ENCODE measurements around the gene USP19. TPM values are rescaled to one million over a fixed set of nuclear protein-coding genes. Genes with fewer than 3 reads are reported as not detected.

Gene USP19
- total RNA-seq, 1 donor from 2014 or later: 75.3 TPM

DNA sequence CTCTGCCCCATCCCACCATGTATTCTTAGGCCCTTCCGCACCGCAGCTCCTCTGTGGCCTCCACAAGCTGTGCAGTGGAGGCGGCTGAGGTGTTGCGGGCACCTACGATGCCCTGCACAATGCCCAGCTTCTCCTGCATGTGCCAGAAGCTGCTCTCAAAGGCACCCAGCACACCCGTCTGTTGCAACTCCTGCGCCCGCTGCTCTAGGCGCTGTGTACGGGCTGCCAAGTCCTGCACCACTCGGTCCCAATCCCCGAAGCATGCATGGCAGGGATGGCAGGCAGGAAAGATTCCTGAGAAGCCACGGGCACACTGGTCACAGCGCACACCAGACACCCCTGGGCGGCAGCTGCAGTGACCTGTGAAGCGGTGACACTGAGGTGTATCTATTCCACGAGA lies 3.1 kb upstream of the USP19 start:
- POLR2A ChIA-PET: interaction anchor here (2.1 kb wide), 1 partner anchor 30 kb away, joined by 5 read pairs; the partner anchor contains the start of gene QRICH1
- ATAC-seq (ENCODE audit: low read depth) (no peak), DNase-seq (no peak)
- H3K27ac Mint-ChIP-seq: no peak overlapping the region
- CTCF ChIA-PET: interaction anchor here (0.5 kb wide), 1 partner anchor 214 kb away, joined by 4 read pairs; no protein-coding TSS in a partner anchor
- H3K27me3 Mint-ChIP-seq: peaks cover under 1% of the 10 kb centered on the region
- H3K9me3 Mint-ChIP-seq: no peaks in the 10 kb centered on the region
- H3K36me3 Mint-ChIP-seq (ENCODE audit: low read depth): peaks cover 6% of the 10 kb centered on the region
- H3K4me1 Mint-ChIP-seq: peaks cover 17% of the 10 kb centered on the region
- intact Hi-C loops (cut with micrococcal nuclease): no loop called here
- TF ChIP-seq, protein P1, sequence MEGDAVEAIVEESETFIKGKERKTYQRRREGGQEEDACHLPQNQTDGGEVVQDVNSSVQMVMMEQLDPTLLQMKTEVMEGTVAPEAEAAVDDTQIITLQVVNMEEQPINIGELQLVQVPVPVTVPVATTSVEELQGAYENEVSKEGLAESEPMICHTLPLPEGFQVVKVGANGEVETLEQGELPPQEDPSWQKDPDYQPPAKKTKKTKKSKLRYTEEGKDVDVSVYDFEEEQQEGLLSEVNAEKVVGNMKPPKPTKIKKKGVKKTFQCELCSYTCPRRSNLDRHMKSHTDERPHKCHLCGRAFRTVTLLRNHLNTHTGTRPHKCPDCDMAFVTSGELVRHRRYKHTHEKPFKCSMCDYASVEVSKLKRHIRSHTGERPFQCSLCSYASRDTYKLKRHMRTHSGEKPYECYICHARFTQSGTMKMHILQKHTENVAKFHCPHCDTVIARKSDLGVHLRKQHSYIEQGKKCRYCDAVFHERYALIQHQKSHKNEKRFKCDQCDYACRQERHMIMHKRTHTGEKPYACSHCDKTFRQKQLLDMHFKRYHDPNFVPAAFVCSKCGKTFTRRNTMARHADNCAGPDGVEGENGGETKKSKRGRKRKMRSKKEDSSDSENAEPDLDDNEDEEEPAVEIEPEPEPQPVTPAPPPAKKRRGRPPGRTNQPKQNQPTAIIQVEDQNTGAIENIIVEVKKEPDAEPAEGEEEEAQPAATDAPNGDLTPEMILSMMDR (IDR thresholded peaks at IDR 0.05): no peak
- H3K4me3 Mint-ChIP-seq: no peak overlapping the region

DNA sequence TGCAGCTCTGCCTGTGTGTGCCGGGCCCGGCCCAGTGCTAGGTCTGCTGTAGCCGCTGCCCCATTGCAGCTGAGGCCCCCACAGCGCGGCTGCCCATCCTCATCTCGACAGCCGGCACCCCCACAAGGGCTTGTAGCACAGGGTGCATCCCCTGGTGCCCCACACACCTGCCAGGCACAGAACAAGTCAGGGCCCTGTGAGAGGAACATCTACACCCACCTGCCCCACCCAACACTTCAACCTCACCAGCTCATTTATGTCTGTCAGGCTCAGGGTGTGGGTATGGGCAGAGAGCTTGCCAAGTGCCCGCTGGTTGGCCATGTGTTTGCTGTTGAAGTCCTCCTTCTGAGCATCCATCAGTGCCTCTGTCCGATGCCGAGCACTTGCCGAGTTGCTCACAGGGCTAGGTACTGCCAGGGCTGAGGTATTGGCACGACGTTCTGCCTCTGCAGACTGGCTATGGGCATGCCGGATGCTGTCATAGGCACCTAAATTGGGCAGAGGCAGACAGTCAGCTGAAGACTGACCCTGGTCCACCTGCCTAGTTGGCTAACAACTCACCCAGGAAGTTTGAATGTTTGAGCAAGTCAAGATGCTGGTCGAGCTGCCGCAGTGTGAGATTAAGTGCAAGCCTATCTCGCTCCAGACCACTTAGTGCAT lies 2.4 kb upstream of the USP19 start:
- TF ChIP-seq, protein P1 (IDR thresholded peaks at IDR 0.05): no peak
- POLR2A ChIA-PET: interaction anchor here (2.1 kb wide), 1 partner anchor 30 kb away, joined by 5 read pairs; the partner anchor contains the start of gene QRICH1
- Mint-ChIP-seq H3K4me1 (peaks cover 17% of the 10 kb centered on the region), H3K27ac (no peak overlapping the region), H3K9me3 (no peaks in the 10 kb centered on the region), H3K4me3 (no peak overlapping the region), H3K36me3 (ENCODE audit: low read depth) (peaks cover 10% of the 10 kb centered on the region), H3K27me3 (no peaks in the 10 kb centered on the region)
- CTCF ChIA-PET: no interaction called here
- no peak for ATAC-seq (ENCODE audit: low read depth)
- no peak for DNase-seq
- intact Hi-C loops (cut with micrococcal nuclease): no loop called here

DNA sequence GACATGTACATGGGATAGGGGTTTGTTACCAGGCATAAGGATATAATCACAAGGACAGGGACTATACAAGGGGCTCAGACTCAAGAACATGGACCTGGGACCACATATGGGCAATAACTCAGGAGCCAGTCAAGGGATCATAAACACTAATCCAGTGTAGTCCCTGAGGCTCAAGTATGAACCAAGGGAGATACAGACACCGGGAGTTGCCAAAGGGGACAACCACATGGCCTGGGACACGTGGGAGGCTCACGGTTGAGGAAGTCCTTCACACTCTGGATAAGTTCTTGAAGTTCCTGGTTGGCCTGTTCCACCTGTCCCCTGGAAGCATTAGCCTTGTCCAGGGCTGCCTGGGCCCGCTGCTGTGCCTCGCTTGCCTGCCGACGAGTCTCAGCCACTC lies 1.8 kb upstream of the USP19 start:
- CTCF ChIA-PET: no interaction called here
- Mint-ChIP-seq H3K4me3 (peak overlapping the region; percentile 84), H3K27ac (peak overlapping the region; percentile 41), H3K4me1 (peaks cover 17% of the 10 kb centered on the region), H3K9me3 (no peaks in the 10 kb centered on the region), H3K36me3 (ENCODE audit: low read depth) (peaks cover 15% of the 10 kb centered on the region), H3K27me3 (no peaks in the 10 kb centered on the region)
- POLR2A ChIA-PET: interaction anchor here (2.1 kb wide), 1 partner anchor 29 kb away, joined by 5 read pairs; the partner anchor contains the start of gene QRICH1
- DNase-seq: no peak
- intact Hi-C loops (cut with micrococcal nuclease): no loop called here
- TF ChIP-seq, protein P1 (IDR thresholded peaks at IDR 0.05): no peak
- no peak for ATAC-seq (ENCODE audit: low read depth)

DNA sequence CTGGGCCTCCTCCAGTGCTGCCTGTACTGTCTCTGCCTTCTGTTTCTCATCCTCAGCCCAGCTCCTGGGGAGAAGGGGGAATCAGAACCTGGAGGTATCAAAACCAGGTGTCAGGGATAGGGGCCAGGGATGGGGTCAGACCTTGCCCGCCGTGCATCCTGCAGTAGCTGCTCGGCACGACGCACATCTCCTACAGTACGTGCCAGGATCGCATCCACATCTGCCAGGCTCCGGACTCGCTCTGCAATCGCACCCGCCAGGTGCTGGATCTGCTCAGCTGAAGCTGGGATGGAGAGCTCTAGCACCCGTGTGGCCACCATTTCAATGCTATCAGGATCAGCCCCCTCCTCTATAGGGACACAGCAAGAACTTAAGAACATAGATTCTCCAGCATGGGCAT lies 1.4 kb upstream of the USP19 start:
- DNase-seq: no peak
- Mint-ChIP-seq H3K4me3 (peak overlapping the region; percentile 84), H3K4me1 (peaks cover 17% of the 10 kb centered on the region), H3K36me3 (ENCODE audit: low read depth) (peaks cover 18% of the 10 kb centered on the region), H3K9me3 (no peaks in the 10 kb centered on the region), H3K27ac (peak overlapping the region; percentile 41), H3K27me3 (no peaks in the 10 kb centered on the region)
- CTCF ChIA-PET: no interaction called here
- POLR2A ChIA-PET: interaction anchor here (1.4 to 3.3 kb wide), 3 partner anchors 29 to 115 kb away, joined by 3 to 76 read pairs (median 10); partner anchors contain the start of genes QRICH1 and WDR6
- intact Hi-C loops (cut with micrococcal nuclease): no loop called here
- TF ChIP-seq, protein P1 (IDR thresholded peaks at IDR 0.05): no peak
- ATAC-seq (ENCODE audit: low read depth): no peak

DNA sequence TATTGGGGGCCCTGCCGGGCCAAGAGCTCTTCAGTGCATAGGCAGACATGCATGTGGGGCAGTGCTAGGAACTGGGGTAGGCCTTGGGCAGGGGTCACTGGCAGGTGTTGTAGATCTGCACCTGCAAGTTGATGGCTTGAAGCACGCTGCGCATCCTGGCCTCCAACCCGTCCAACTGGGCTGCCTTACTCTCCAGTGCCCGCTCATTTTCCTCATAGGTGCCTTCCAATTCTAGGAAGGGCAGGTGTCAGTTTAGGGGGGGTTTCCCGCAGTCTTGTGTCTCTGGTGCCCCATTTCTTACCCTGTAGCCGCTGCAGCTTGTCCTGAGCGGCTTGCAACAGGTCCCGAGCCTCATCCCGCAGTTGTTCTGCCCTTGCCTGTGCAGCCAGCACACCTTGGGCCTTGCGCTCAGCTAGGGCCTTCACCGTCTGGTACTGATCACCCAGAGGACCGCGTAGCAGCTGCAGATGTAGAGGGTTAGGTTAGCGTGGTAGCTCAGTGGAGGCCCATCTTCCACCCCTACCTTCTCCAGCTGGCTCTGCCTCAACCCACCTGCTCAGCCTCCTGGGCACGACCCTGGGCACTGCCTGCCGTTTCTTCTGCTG lies 611 bp upstream of the USP19 start:
- ATAC-seq (ENCODE audit: low read depth): no peak
- ChIA-PET POLR2A (interaction anchor here (0.6 to 3.3 kb wide), 19 partner anchors 12 to 819 kb away, joined by 3 to 76 read pairs (median 6); partner anchors contain the start of genes ARIH2, DAG1, IMPDH2 and KLHDC8B), CTCF (interaction anchor here (0.7 to 1.2 kb wide), 3 partner anchors 27 to 133 kb away, joined by 3 to 4 read pairs (median 3); no protein-coding TSS in a partner anchor)
- DNase-seq: no peak
- Mint-ChIP-seq H3K27ac (peak overlapping the region; percentile 79), H3K27me3 (no peaks in the 10 kb centered on the region), H3K36me3 (ENCODE audit: low read depth) (peaks cover 23% of the 10 kb centered on the region), H3K4me3 (peak overlapping the region; percentile 84), H3K4me1 (peaks cover 17% of the 10 kb centered on the region), H3K9me3 (no peaks in the 10 kb centered on the region)
- TF ChIP-seq, protein P1 (IDR thresholded peaks at IDR 0.05): no peak
- intact Hi-C loops (cut with micrococcal nuclease): loop anchor here (1.0 kb wide), 1 partner anchor 45 kb away; the partner anchor contains the start of gene CCDC71

Measured in activated B cell treated with CpG ODN at 0.5 μM for 24 hours (primary cell).